Measurements from ENCODE around the gene ZNF439. TPM values are rescaled to one million over a fixed set of nuclear protein-coding genes. Genes with fewer than 3 reads are reported as not detected.

The ZNF439 gene
- total RNA-seq (10 to 100 TPM in 3 of 5 donors, 1 to 10 TPM in 1, under 1 TPM in 1; 0.58 to 17.0 (median 13.4) TPM), polyA plus RNA-seq (1 to 10 TPM; 2.4 to 3.6 (median 3.1) TPM)
- long read RNA-seq, donor 1: 0 reads
- long read RNA-seq, donor 2: 0 reads
- long read RNA-seq, donor 3: 0 reads
- long read RNA-seq, donor 4: 0 reads
- long read RNA-seq, donor 5: 0 reads
- long read RNA-seq, donor 6, partial matches to known transcripts: 0 of 3 reads
- long read RNA-seq, donor 6, other reads (novel, unspliced or antisense): 0 of 3 reads
- long read RNA-seq, donor 7: 0 reads
- long read RNA-seq, donor 8, partial matches to known transcripts: 0 of 1 reads
- long read RNA-seq, donor 8, other reads (novel, unspliced or antisense): 0 of 1 reads
- long read RNA-seq, donor 9: 0 reads
- long read RNA-seq, donor 10: 0 reads

GRCh38 chr19:11848594-11849469, at the start of gene ZNF439:
ZNF439 (plus strand) TSS chr19:11848726; CDS start chr19:11848868, 142 bp downstream.
- WGBS, 5 donors: 1 to 4% (median 2%) methylated on average over 15 to 59 of the region's 59 CpGs
- peak in 2 of 3 donors; percentile 59 to 79 for TF ChIP-seq POLR2AphosphoS5 (IDR thresholded peaks at IDR 0.05)
- no peak for TF ChIP-seq POLR2A (IDR thresholded peaks at IDR 0.05)
- no peak for TF ChIP-seq CTCF (IDR thresholded peaks at IDR 0.05)

GRCh38 chr19:11806354-11807098, 42.0 kb upstream of the ZNF439 start:
- TF ChIP-seq POLR2AphosphoS5 (IDR thresholded peaks at IDR 0.05): no peak
- TF ChIP-seq CTCF (IDR thresholded peaks at IDR 0.05): no peak
- no peak for TF ChIP-seq EP300 (IDR thresholded peaks at IDR 0.05)
- no peak for TF ChIP-seq POLR2A (IDR thresholded peaks at IDR 0.05)
- Histone ChIP-seq H3K27ac (no peak overlapping the region), H3K36me3 (peaks cover 3 to 36% (median 17%) of the 10 kb centered on the region in 4 donors), H3K27me3 (no peaks in the 10 kb centered on the region), H3K9me3 (peaks cover 16 to 44% (median 28%) of the 10 kb centered on the region in 4 donors), H3K4me3 (no peak overlapping the region), H3K4me1 (no peaks in the 10 kb centered on the region)
- 92 to 95% (median 94%) methylated on average over 11 of the region's 11 CpGs for WGBS, 5 donors
- no peak for DNase-seq
- intact Hi-C loops (cut with DNase I; ENCODE audit: low total_unique reads): no loop called here

More at GRCh38 chr19:11848594-11849469, at the start of gene ZNF439:
- peak within 1 kb of the TSS; percentile 59 to 72 (median 68) for H3K4me3 ChIP-seq
- DNase-seq: peak; percentile 91 to 96
- intact Hi-C loops (cut with DNase I; ENCODE audit: low total_unique reads): no loop called here
- no peaks in the 10 kb centered on the region for H3K27me3 ChIP-seq
- peak within 1 kb of the TSS; percentile 29 to 81 (median 73) for H3K27ac ChIP-seq
- peaks cover 12 to 23% (median 14%) of the 10 kb centered on the region in 4 donors for H3K4me1 ChIP-seq
- no peaks in the 10 kb centered on the region for H3K9me3 ChIP-seq
- H3K36me3 ChIP-seq: peaks cover 0 to 9% (median 2%) of the 10 kb centered on the region in 4 donors

GRCh38 chr19:11807099-11807380, 41.5 kb upstream of the ZNF439 start:
- Histone ChIP-seq H3K27ac (no peak overlapping the region), H3K9me3 (peaks cover 16 to 44% (median 28%) of the 10 kb centered on the region in 4 donors), H3K4me3 (no peak overlapping the region), H3K27me3 (no peaks in the 10 kb centered on the region), H3K36me3 (peaks cover 3 to 36% (median 17%) of the 10 kb centered on the region in 4 donors), H3K4me1 (no peaks in the 10 kb centered on the region)
- TF ChIP-seq EP300 (IDR thresholded peaks at IDR 0.05) (no peak), POLR2A (IDR thresholded peaks at IDR 0.05) (no peak), POLR2AphosphoS5 (IDR thresholded peaks at IDR 0.05) (no peak), CTCF (IDR thresholded peaks at IDR 0.05) (no peak)
- WGBS, 5 donors: 94 to 99% (median 94%) methylated on average over 2 of the region's 2 CpGs
- DNase-seq: no peak
- intact Hi-C loops (cut with DNase I; ENCODE audit: low total_unique reads): no loop called here

- WGBS, 5 donors: 1 to 5% (median 4%) methylated on average over 5 to 6 of the region's 6 CpGs
- peak overlapping the region; percentile 75 to 95 (median 93) for H3K4me3 ChIP-seq
- H3K36me3 ChIP-seq: peaks cover 0 to 6% (median 2%) of the 10 kb centered on the region in 4 donors
- H3K27me3 ChIP-seq: no peaks in the 10 kb centered on the region
- DNase-seq: no peak
- intact Hi-C loops (cut with DNase I; ENCODE audit: low total_unique reads): no loop called here
- H3K4me1 ChIP-seq: peaks cover 13 to 32% (median 23%) of the 10 kb centered on the region in 4 donors
- peaks cover 0 to 6% (median 0%) of the 10 kb centered on the region in 4 donors for H3K9me3 ChIP-seq
- no peak for TF ChIP-seq POLR2A (IDR thresholded peaks at IDR 0.05)
- TF ChIP-seq EP300 (IDR thresholded peaks at IDR 0.05): no peak
- no peak for TF ChIP-seq POLR2AphosphoS5 (IDR thresholded peaks at IDR 0.05)
- no peak for TF ChIP-seq CTCF (IDR thresholded peaks at IDR 0.05)
- H3K27ac ChIP-seq: peak overlapping the region; percentile 49 to 95 (median 92)
These were observed 34.9 kb upstream of the ZNF439 start for GRCh38 chr19:11813703-11814028.

Measured in stomach (tissue), 19 donors.